GM18502 (cell line): ENCODE results near the gene DOCK1.
"Not testable (repeated sequence)": the region's sequence is repeated elsewhere in the genome, so short reads cannot be mapped to it uniquely, and the experiment has no call there.

Experiments
- ATAC-seq: cut with Tn5 transposase; IDR thresholded peaks from one replicate; pipeline ENCODE4 v1.9.1; 2021; ENCODE audit warnings: mild to moderate bottlenecking; ENCODE audit not compliant: unreplicated experiment, poor library complexity

Gene DOCK1

GRCh38 chr10:126904818-126905701 lies at the start of gene DOCK1:
Gene DOCK1 (plus strand): TSS chr10:126905428. CDS start chr10:126905518, 90 bp downstream.
- ATAC-seq: no peak

GRCh38 chr10:126857178-126857806 lies 47.9 kb upstream of the DOCK1 start:
- no peak for ATAC-seq

GRCh38 chr10:126867567-126868365 lies 37.5 kb upstream of the DOCK1 start:
- ATAC-seq: no peak

GRCh38 chr10:126868371-126868770 lies 36.9 kb upstream of the DOCK1 start:
- ATAC-seq: no peak

GRCh38 chr10:126872135-126872534 lies 33.1 kb upstream of the DOCK1 start:
- ATAC-seq: no peak

- no peak for ATAC-seq
Measured at GRCh38 chr10:126872768-126873167, 32.5 kb upstream of the DOCK1 start.

- no peak for ATAC-seq
Measured at GRCh38 chr10:126876456-126876855, 28.8 kb upstream of the DOCK1 start.

GRCh38 chr10:126877390-126877789 lies 27.8 kb upstream of the DOCK1 start:
- no peak for ATAC-seq

- no peak for ATAC-seq
Measured at GRCh38 chr10:126878594-126878993, 26.6 kb upstream of the DOCK1 start.

GRCh38 chr10:126880926-126881325 lies 24.3 kb upstream of the DOCK1 start:
- no peak for ATAC-seq

- ATAC-seq: not testable (repeated sequence)
Measured at GRCh38 chr10:126882055-126882454, 23.2 kb upstream of the DOCK1 start.

GRCh38 chr10:126888436-126888835 lies 16.8 kb upstream of the DOCK1 start:
- not testable (repeated sequence) for ATAC-seq

GRCh38 chr10:126889421-126889820 lies 15.8 kb upstream of the DOCK1 start:
- no peak for ATAC-seq

- not testable (repeated sequence) for ATAC-seq
Measured at GRCh38 chr10:126890797-126891196, 14.4 kb upstream of the DOCK1 start.

- ATAC-seq: no peak
Measured at GRCh38 chr10:126892226-126893175, 12.7 kb upstream of the DOCK1 start.

GRCh38 chr10:126893206-126893605 lies 12.0 kb upstream of the DOCK1 start:
- no peak for ATAC-seq

GRCh38 chr10:126893841-126894240 lies 11.4 kb upstream of the DOCK1 start:
- ATAC-seq: no peak

GRCh38 chr10:126895214-126895781 lies 9.9 kb upstream of the DOCK1 start:
- ATAC-seq: no peak

GRCh38 chr10:126898460-126898859 lies 6.8 kb upstream of the DOCK1 start:
- no peak for ATAC-seq
